CD4-positive, CD25-positive, alpha-beta regulatory T cell (primary cell): ENCODE data around the gene CYP4A11. TPM values are rescaled to one million over a fixed set of nuclear protein-coding genes. Genes with fewer than 3 reads are reported as not detected.
"Not testable (repeated sequence)": the region's sequence is repeated elsewhere in the genome, so short reads cannot be mapped to it uniquely, and the experiment has no call there.

Experiments used
- ATAC-seq, 2 donors: fragments of 150-1000 bp; cut with Tn5 transposase; one replicate each; pipeline ENCODE4 v1.10.0; 2021; ENCODE audit warnings: low read depth in 2 of 2, moderate number of reproducible peaks in 2 of 2, moderate library complexity in 1 of 2
- DNase-seq, 3 donors: peaks; one replicate each; pipeline versions ENCODE4 v3.0.0 to v3.0.0-alpha.2; 2012 to 2022; ENCODE audit warnings: mixed read lengths in 1 of 3
- H3K27ac ChIP-seq: one replicate; pipeline ENCODE4 v1.7.0; 2013; ENCODE audit warnings: mild to moderate bottlenecking, low read length; ENCODE audit not compliant: insufficient read depth, poor library complexity, severe bottlenecking
- H3K27me3 ChIP-seq: one replicate; pipeline ENCODE4 v1.7.0; 2013; ENCODE audit warnings: low read length; ENCODE audit not compliant: control insufficient read depth, insufficient read depth
- H3K36me3 ChIP-seq: one replicate; pipeline ENCODE4 v1.7.0; 2013; ENCODE audit warnings: mild to moderate bottlenecking, low read length, moderate library complexity; ENCODE audit not compliant: control insufficient read depth, insufficient read depth
- H3K4me1 ChIP-seq: 2 replicates; pipeline ENCODE4 v1.7.0; 2013; ENCODE audit warnings: mild to moderate bottlenecking, low read length; ENCODE audit not compliant: insufficient read depth, control insufficient read depth, poor library complexity, severe bottlenecking
- H3K4me3 ChIP-seq: one replicate; pipeline ENCODE4 v1.7.0; 2013; ENCODE audit warnings: low read depth, mild to moderate bottlenecking, low read length, moderate library complexity
- H3K9me3 ChIP-seq, 2 experiments: 1 replicate in 1 of 2; 2 replicates in 1 of 2; pipeline ENCODE4 v1.7.0; 2013; ENCODE audit warnings: low read length in 2 of 2, mild to moderate bottlenecking in 1 of 2, moderate library complexity in 1 of 2; ENCODE audit not compliant: control insufficient read depth in 2 of 2
- H3K27ac Mint-ChIP-seq, 3 donors: one replicate each; pipeline ENCODE4 v1.8.0; 2020 to 2022; ENCODE audit warnings: mild to moderate bottlenecking in 3 of 3, mixed read lengths in 3 of 3, moderate library complexity in 2 of 3
- H3K27me3 Mint-ChIP-seq: one replicate; pipeline ENCODE4 v1.8.0; 2022; ENCODE audit warnings: mild to moderate bottlenecking, mixed read lengths
- H3K36me3 Mint-ChIP-seq: one replicate; pipeline ENCODE4 v1.8.0; 2020; ENCODE audit warnings: mixed read lengths
- H3K4me1 Mint-ChIP-seq, 4 donors: one replicate each; pipeline ENCODE4 v1.8.0; 2020 to 2022; ENCODE audit warnings: mixed read lengths in 4 of 4, mild to moderate bottlenecking in 1 of 4
- H3K4me3 Mint-ChIP-seq, 4 donors: one replicate each; pipeline ENCODE4 v1.8.0; 2020 to 2022; ENCODE audit warnings: mild to moderate bottlenecking in 4 of 4, mixed read lengths in 4 of 4, moderate library complexity in 3 of 4
- H3K9me3 Mint-ChIP-seq, 7 donors: one replicate each; pipeline ENCODE4 v1.8.0; 2020 to 2022; ENCODE audit warnings: mixed read lengths in 7 of 7, mild to moderate bottlenecking in 3 of 7, moderate library complexity in 2 of 7
- polyA plus RNA-seq, 4 donors: library from polyadenylated mRNA; unstranded; fragments of 300-500 nt; fragmentation: Illumina TruSeq; gene quantifications; one replicate each; pipeline ENCODE4 v1.2.3, GENCODE V29; 2021
- total RNA-seq: library from RNA; stranded (reverse); gene quantifications from one replicate; pipeline ENCODE4 v1.2.3, GENCODE V29; 2022

The CYP4A11 gene
- total and polyA plus RNA-seq, 5 donors from 2014 or later: not detected

DNA sequence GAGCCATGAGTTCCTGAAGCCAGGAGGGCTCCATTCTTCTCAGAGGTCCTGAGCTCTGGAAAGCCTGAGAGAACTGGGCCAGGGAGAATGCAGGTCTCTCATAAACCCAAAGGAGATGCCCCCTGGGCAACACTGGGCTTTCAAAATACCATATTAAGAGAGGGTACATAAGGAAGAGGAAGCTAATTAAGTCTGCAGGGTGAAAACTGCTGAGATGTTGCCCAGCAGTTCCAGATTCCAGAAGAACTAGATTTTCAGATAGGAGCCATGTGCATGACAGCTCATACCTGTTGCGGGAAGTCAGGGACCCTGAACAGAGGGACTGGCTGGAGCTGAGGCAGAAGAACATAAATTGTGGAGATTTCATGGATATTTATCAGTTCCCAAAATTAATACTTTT lies 40.9 kb downstream of the CYP4A11 start:
- no peak overlapping the region for H3K4me3 ChIP-seq
- H3K36me3 ChIP-seq: no peaks in the 10 kb centered on the region
- Mint-ChIP-seq H3K27me3 (peaks cover 12% of the 10 kb centered on the region), H3K4me3 (no peak overlapping the region), H3K4me1 (no peaks in the 10 kb centered on the region), H3K36me3 (no peaks in the 10 kb centered on the region), H3K27ac (no peak overlapping the region), H3K9me3 (peaks cover 0 to 17% (median 2%) of the 10 kb centered on the region in 7 donors)
- ATAC-seq: no peak
- no peaks in the 10 kb centered on the region for H3K27me3 ChIP-seq
- H3K9me3 ChIP-seq: no peaks in the 10 kb centered on the region
- no peaks in the 10 kb centered on the region for H3K4me1 ChIP-seq
- no peak for DNase-seq
- no peak overlapping the region for H3K27ac ChIP-seq

DNA sequence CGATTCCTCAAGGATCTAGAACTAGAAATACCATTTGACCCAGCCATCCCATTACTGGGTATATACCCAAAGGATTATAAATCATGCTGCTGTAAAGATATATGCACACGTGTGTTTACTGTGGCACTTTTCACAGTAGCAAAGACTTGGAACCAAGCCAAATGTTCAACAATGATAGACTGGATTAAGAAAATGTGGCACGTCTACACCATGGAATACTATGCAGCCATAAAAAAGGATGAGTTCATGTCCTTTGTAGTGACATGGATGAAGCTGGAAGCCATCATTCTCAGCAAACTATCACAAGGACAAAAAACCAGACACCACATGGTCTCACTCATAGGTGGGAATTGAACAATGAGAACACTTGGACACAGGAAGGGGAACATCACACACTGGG lies 59.6 kb downstream of the CYP4A11 start:
- H3K27me3 Mint-ChIP-seq, H3K4me1 ChIP-seq, H3K4me1 Mint-ChIP-seq, H3K36me3 Mint-ChIP-seq, H3K27ac ChIP-seq, H3K36me3 ChIP-seq, ATAC-seq, H3K27me3 ChIP-seq, H3K9me3 ChIP-seq, H3K4me3 Mint-ChIP-seq, DNase-seq, H3K9me3 Mint-ChIP-seq, H3K4me3 ChIP-seq, H3K27ac Mint-ChIP-seq: not testable (repeated sequence)

Other genes starting within 250 kb of the CYP4A11 start
- 83.3 TPM for gene EFCAB14, start 222.4 kb downstream of the CYP4A11 start, total RNA-seq
- gene EFCAB14, start 222.4 kb downstream of the CYP4A11 start, polyA plus RNA-seq: 10 to 100 TPM; 81.2 to 88.9 (median 85.3) TPM
- gene CYP4B1, start 142.4 kb downstream of the CYP4A11 start, total RNA-seq: not detected
- gene CYP4B1, start 142.4 kb downstream of the CYP4A11 start, polyA plus RNA-seq: not detected
- not detected for gene CYP4X1, start 82.2 kb upstream of the CYP4A11 start, total RNA-seq
- not detected for gene CYP4X1, start 82.2 kb upstream of the CYP4A11 start, polyA plus RNA-seq
- not detected for gene CYP4Z1, start 125.8 kb upstream of the CYP4A11 start, total RNA-seq
- not detected for gene CYP4Z1, start 125.8 kb upstream of the CYP4A11 start, polyA plus RNA-seq
- not detected for gene CYP4A22, start 196.0 kb upstream of the CYP4A11 start, total RNA-seq
- not detected for gene CYP4A22, start 196.0 kb upstream of the CYP4A11 start, polyA plus RNA-seq
- gene PDZK1IP1, start 248.6 kb upstream of the CYP4A11 start, total RNA-seq: 0.94 TPM
- gene PDZK1IP1, start 248.6 kb upstream of the CYP4A11 start, polyA plus RNA-seq: not detected